ENCODE data around the gene SIAE.

SIAE gene

GRCh38 chr11:124673333-124674167 lies at the start of gene SIAE, which contains the start of gene SPA17:
Gene SIAE, minus strand, starts transcription at chr11:124673739. Its CDS starts 31 bp downstream, at chr11:124673708.
Gene SPA17, plus strand, starts transcription at chr11:124673904. Its CDS starts 1,361 bp downstream, at chr11:124675265.
- Mint-ChIP-seq H3K4me1 (peaks cover 10% of the 10 kb centered on the region), H3K9me3 (no peaks in the 10 kb centered on the region), H3K27me3 (ENCODE audit: low read depth) (peaks cover 12% of the 10 kb centered on the region), H3K4me3 (peak within 1 kb of the TSS; percentile 91 to 96 (median 94)), H3K27ac (peak within 1 kb of the TSS; percentile 74 to 94 (median 93)), H3K36me3 (ENCODE audit: low read depth) (no peaks in the 10 kb centered on the region)
- TF ChIP-seq CTCF (IDR thresholded peaks at IDR 0.05; ENCODE audit: unreplicated experiment in 3 of 3), result no peak

- Mint-ChIP-seq H3K9me3 (no peaks in the 10 kb centered on the region), H3K27ac (no peak overlapping the region)
Observed at GRCh38 chr11:124722176-124722575, 48.6 kb upstream of the SIAE start.

GRCh38 chr11:124719534-124719933 lies 46.0 kb upstream of the SIAE start:
- H3K4me1 Mint-ChIP-seq, result peaks cover 25% of the 10 kb centered on the region
- peak overlapping the region in 2 of 3 experiments; percentile 51 to 75 for H3K4me3 Mint-ChIP-seq
- no peak overlapping the region for H3K27ac Mint-ChIP-seq
- no peaks in the 10 kb centered on the region for H3K36me3 Mint-ChIP-seq (ENCODE audit: low read depth)
- no peaks in the 10 kb centered on the region for H3K9me3 Mint-ChIP-seq
- no peak for TF ChIP-seq CTCF (IDR thresholded peaks at IDR 0.05; ENCODE audit: unreplicated experiment in 3 of 3)
- H3K27me3 Mint-ChIP-seq (ENCODE audit: low read depth), result peaks cover 94% of the 10 kb centered on the region

More at GRCh38 chr11:124722176-124722575, 48.6 kb upstream of the SIAE start:
- Mint-ChIP-seq H3K4me3 (no peak overlapping the region), H3K27me3 (ENCODE audit: low read depth) (peaks cover 89% of the 10 kb centered on the region), H3K36me3 (ENCODE audit: low read depth) (no peaks in the 10 kb centered on the region), H3K4me1 (peaks cover 42% of the 10 kb centered on the region)
- no peak for TF ChIP-seq CTCF (IDR thresholded peaks at IDR 0.05; ENCODE audit: unreplicated experiment in 3 of 3)

- peak overlapping the region; percentile 51 to 75 (median 60) for H3K4me3 Mint-ChIP-seq
- peaks cover 22% of the 10 kb centered on the region for H3K4me1 Mint-ChIP-seq
- peaks cover 94% of the 10 kb centered on the region for H3K27me3 Mint-ChIP-seq (ENCODE audit: low read depth)
- no peak overlapping the region for H3K27ac Mint-ChIP-seq
- no peak for TF ChIP-seq CTCF (IDR thresholded peaks at IDR 0.05; ENCODE audit: unreplicated experiment in 3 of 3)
- no peaks in the 10 kb centered on the region for H3K36me3 Mint-ChIP-seq (ENCODE audit: low read depth)
- H3K9me3 Mint-ChIP-seq, result no peaks in the 10 kb centered on the region
Observed at GRCh38 chr11:124718801-124719200, 45.3 kb upstream of the SIAE start.

- H3K4me1 Mint-ChIP-seq, result peaks cover 22% of the 10 kb centered on the region
- no peaks in the 10 kb centered on the region for H3K36me3 Mint-ChIP-seq (ENCODE audit: low read depth)
- H3K27me3 Mint-ChIP-seq (ENCODE audit: low read depth), result peaks cover 90% of the 10 kb centered on the region
- H3K4me3 Mint-ChIP-seq, result peak overlapping the region; percentile 75 to 82 (median 77)
- H3K27ac Mint-ChIP-seq, result peak overlapping the region in 2 of 3 experiments; percentile 5 to 8
- no peaks in the 10 kb centered on the region for H3K9me3 Mint-ChIP-seq
- TF ChIP-seq CTCF (IDR thresholded peaks at IDR 0.05; ENCODE audit: unreplicated experiment in 3 of 3), result no peak
Observed at GRCh38 chr11:124717786-124718651, 44.5 kb upstream of the SIAE start.

All from nephron (organoid).